PC-9 (cell line): ENCODE data around the gene ARHGAP26. TPM values are rescaled to one million over a fixed set of nuclear protein-coding genes. Genes with fewer than 3 reads are reported as not detected.

ENCODE experiments used
- BruUV-seq: library from RNA; stranded (reverse); fragments of 400-500 nt; replicated peaks from 2 replicates; lab custom pipeline; 2021; lab: Mats Ljungman, UMichigan
- CTCF ChIA-PET: fragments of 300-600 bp; sonication (Branson Sonifier 250); formaldehyde crosslinking; loops from one replicate; lab custom pipeline; 2022; ENCODE audit warnings: antibody characterized with exemption; lab: Charles Lee
- POLR2A ChIA-PET: fragments of 300-600 bp; sonication (Branson Sonifier 250); formaldehyde crosslinking; loops from one replicate; lab custom pipeline; 2022; ENCODE audit warnings: antibody characterized with exemption; ENCODE audit not compliant: unreplicated experiment; lab: Charles Lee
- DNase-seq, 2 experiments: peaks; one replicate each; pipeline versions ENCODE4 v3.0.0 to v3.0.0-alpha.2; 2015 to 2022; ENCODE audit warnings: mixed read lengths in 1 of 2
- H2AFZ ChIP-seq: fragments of 200-600 bp; sonication (generic); 2 replicates; pipeline ENCODE4 v1.8.1; 2017; ENCODE audit warnings: antibody characterized with exemption
- H3F3A ChIP-seq: fragments of 200-600 bp; sonication (generic); 2 replicates; pipeline ENCODE4 v1.8.1; 2017; ENCODE audit warnings: antibody characterized with exemption, mild to moderate bottlenecking, low read depth; ENCODE audit not compliant: insufficient read depth
- H3K27ac ChIP-seq: fragments of 200-600 bp; sonication (generic); 2 replicates; pipeline ENCODE4 v1.6.1; 2016; ENCODE audit warnings: mixed run types
- H3K27me3 ChIP-seq: fragments of 200-600 bp; sonication (generic); 2 replicates; pipeline ENCODE4 v1.6.1; 2016; ENCODE audit warnings: low read depth, mixed run types; ENCODE audit not compliant: insufficient read depth
- H3K36me3 ChIP-seq: fragments of 200-600 bp; sonication (generic); 2 replicates; pipeline ENCODE4 v1.6.1; 2016; ENCODE audit warnings: low read depth, mixed run types
- H3K4me1 ChIP-seq: fragments of 200-600 bp; sonication (generic); replicated peaks from 2 replicates; pipeline ENCODE4 v1.6.1; 2016; ENCODE audit warnings: mixed run types; ENCODE audit not compliant: insufficient read depth
- H3K4me2 ChIP-seq: fragments of 200-600 bp; sonication (generic); 2 replicates; pipeline ENCODE4 v1.6.1; 2017; ENCODE audit warnings: mixed run types
- H3K4me3 ChIP-seq: fragments of 200-600 bp; sonication (generic); 2 replicates; pipeline ENCODE4 v1.6.1; 2016; ENCODE audit warnings: mixed run types
- H3K79me2 ChIP-seq: fragments of 200-600 bp; sonication (generic); 2 replicates; pipeline ENCODE4 v1.6.1; 2017; ENCODE audit warnings: low read depth, mixed run types
- H3K9me2 ChIP-seq: fragments of 200-600 bp; sonication (generic); 2 replicates; pipeline ENCODE4 v1.8.1; 2017; ENCODE audit warnings: mild to moderate bottlenecking; ENCODE audit not compliant: insufficient read depth
- H3K9me3 ChIP-seq: fragments of 200-600 bp; sonication (generic); 2 replicates; pipeline ENCODE4 v1.8.1; 2016; ENCODE audit warnings: low read depth; ENCODE audit not compliant: insufficient read depth
- H4K20me1 ChIP-seq: fragments of 200-600 bp; sonication (generic); 2 replicates; pipeline ENCODE4 v1.8.1; 2017; ENCODE audit not compliant: insufficient read depth
- EZH2 ChIP-seq: fragments of 200-600 bp; sonication (generic); IDR thresholded peaks from 2 replicates; pipeline ENCODE4 v1.8.0; 2017; ENCODE audit warnings: antibody characterized with exemption, low read depth
- intact Hi-C: fragments of 100-400 bp; cut with micrococcal nuclease; formaldehyde crosslinking; loops from one replicate; pipeline ENCODE4 v1.10.0; 2022; ENCODE audit not compliant: unreplicated experiment
- total RNA-seq: library from RNA; stranded (reverse); gene quantifications from 2 replicates; pipeline ENCODE4 v1.2.3, GENCODE V29; 2021
- TF ChIP-seq, protein P1 (sequence below): fragments of 200-600 bp; sonication (generic); conservative IDR thresholded peaks from 2 replicates; pipeline ENCODE4 v1.6.1; 2017; ENCODE audit warnings: mixed run types, antibody characterized with exemption, mild to moderate bottlenecking, moderate library complexity

Gene ARHGAP26
- total RNA-seq, 1 experiment from 2014 or later: 29.7 TPM

DNA sequence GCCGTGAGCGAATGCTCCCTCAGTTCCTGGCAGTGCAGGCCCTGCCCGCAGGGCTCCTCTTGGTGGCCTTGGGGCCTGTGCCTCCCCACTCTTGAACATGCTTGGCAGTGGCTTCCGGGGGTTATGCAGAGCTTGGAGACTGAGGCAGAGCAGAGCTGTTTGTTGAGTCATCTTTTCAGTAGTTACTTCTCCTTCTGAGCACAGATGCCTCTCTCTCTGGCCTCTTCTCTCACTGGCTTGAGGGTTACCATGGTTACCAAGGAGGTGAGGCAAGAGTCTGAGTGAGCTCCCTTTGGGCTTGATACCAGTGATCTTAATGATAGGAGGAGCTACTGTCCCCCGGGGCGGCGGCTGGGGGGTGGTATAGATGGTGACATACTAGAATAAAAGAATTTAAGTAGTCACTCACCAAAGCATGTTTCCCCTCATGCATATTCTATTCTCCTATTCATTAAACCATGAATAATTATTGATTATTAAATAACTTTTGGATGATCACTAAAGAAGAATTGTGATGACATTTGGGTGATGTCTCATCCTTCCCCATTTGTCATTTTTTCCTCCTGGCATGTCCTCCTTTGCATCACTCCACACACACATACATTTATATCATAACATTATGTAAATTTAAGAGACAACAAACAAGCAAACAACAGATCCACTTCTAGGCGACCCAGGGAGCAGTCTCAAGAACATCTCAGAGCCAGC lies 111.1 kb downstream of the ARHGAP26 start:
- Histone ChIP-seq H3F3A (peaks cover 10% of the 10 kb centered on the region; the same call in 1 of the 2 replicates), H3K27me3 (no peaks in the 10 kb centered on the region), H3K9me2 (no peaks in the 10 kb centered on the region), H3K4me1 (peaks cover 13% of the 10 kb centered on the region), H3K27ac (no peak overlapping the region), H2AFZ (no peak overlapping the region), H3K79me2 (no peaks in the 10 kb centered on the region), H4K20me1 (no peaks in the 10 kb centered on the region), H3K4me3 (no peak overlapping the region), H3K4me2 (no peak overlapping the region), H3K9me3 (no peaks in the 10 kb centered on the region), H3K36me3 (no peaks in the 10 kb centered on the region)
- intact Hi-C loops: loop anchor here (2.0 to 10.0 kb wide), 3 partner anchors 270 to 1304 kb away; no protein-coding TSS in a partner anchor
- ChIA-PET CTCF (interaction anchor here (0.8 to 1.9 kb wide), 7 partner anchors 20 to 226 kb away, joined by 3 to 9 read pairs (median 6); no protein-coding TSS in a partner anchor), POLR2A (no interaction called here)
- BruUV-seq: no TSS peak
- TF ChIP-seq, protein P1, sequence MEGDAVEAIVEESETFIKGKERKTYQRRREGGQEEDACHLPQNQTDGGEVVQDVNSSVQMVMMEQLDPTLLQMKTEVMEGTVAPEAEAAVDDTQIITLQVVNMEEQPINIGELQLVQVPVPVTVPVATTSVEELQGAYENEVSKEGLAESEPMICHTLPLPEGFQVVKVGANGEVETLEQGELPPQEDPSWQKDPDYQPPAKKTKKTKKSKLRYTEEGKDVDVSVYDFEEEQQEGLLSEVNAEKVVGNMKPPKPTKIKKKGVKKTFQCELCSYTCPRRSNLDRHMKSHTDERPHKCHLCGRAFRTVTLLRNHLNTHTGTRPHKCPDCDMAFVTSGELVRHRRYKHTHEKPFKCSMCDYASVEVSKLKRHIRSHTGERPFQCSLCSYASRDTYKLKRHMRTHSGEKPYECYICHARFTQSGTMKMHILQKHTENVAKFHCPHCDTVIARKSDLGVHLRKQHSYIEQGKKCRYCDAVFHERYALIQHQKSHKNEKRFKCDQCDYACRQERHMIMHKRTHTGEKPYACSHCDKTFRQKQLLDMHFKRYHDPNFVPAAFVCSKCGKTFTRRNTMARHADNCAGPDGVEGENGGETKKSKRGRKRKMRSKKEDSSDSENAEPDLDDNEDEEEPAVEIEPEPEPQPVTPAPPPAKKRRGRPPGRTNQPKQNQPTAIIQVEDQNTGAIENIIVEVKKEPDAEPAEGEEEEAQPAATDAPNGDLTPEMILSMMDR: no peak
- TF ChIP-seq EZH2: no peak
- no peak for DNase-seq

DNA sequence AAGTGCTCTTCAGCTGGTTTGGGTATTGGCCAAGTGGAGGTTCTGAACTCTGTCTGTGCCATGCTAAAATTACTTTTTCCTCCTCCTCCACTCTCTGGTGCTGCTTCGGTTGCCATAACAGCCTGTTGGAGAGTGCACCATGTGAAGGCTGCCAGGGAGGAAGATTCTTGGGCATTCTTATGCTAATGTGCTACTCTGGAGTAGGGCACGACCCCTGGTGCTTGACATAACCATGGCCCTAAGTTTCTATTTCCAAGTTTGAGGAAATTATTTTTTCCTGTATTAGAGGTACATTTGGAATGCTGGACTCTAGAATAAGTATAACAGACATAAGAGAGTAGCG lies 111.6 kb downstream of the ARHGAP26 start:
- TF ChIP-seq EZH2: no peak
- TF ChIP-seq, protein P1: no peak
- H3K27ac ChIP-seq: no peak overlapping the region

GRCh38 chr5:142883025-142883424 lies 112.8 kb downstream of the ARHGAP26 start:
- POLR2A ChIA-PET: no interaction called here
- H3K4me2 ChIP-seq: no peak overlapping the region

More for the DNA sequence above, 111.6 kb downstream of the ARHGAP26 start:
- no peak overlapping the region for H2AFZ ChIP-seq
- BruUV-seq: no TSS peak
- POLR2A ChIA-PET: no interaction called here
- no peak for DNase-seq
- no peaks in the 10 kb centered on the region for H4K20me1 ChIP-seq
- H3K79me2 ChIP-seq: no peaks in the 10 kb centered on the region
- H3K36me3 ChIP-seq: no peaks in the 10 kb centered on the region
- intact Hi-C loops: loop anchor here (2.0 to 10.0 kb wide), 3 partner anchors 271 to 1303 kb away; no protein-coding TSS in a partner anchor
- no peaks in the 10 kb centered on the region for H3K27me3 ChIP-seq
- peaks cover 10% of the 10 kb centered on the region; the same call in 1 of the 2 replicates for H3F3A ChIP-seq
- no peak overlapping the region for H3K4me2 ChIP-seq
- CTCF ChIA-PET: interaction anchor here (1.9 kb wide), 1 partner anchor 164 kb away, joined by 8 read pairs; no protein-coding TSS in a partner anchor
- H3K4me3 ChIP-seq: no peak overlapping the region
- H3K9me2 ChIP-seq: no peaks in the 10 kb centered on the region
- no peaks in the 10 kb centered on the region for H3K9me3 ChIP-seq
- H3K4me1 ChIP-seq: peaks cover 18% of the 10 kb centered on the region

More at GRCh38 chr5:142883025-142883424, 112.8 kb downstream of the ARHGAP26 start:
- H4K20me1 ChIP-seq: no peaks in the 10 kb centered on the region
- peaks cover 10% of the 10 kb centered on the region; the same call in 1 of the 2 replicates for H3F3A ChIP-seq
- no TSS peak for BruUV-seq
- H3K9me3 ChIP-seq: no peaks in the 10 kb centered on the region
- H3K4me1 ChIP-seq: peaks cover 28% of the 10 kb centered on the region
- H3K4me3 ChIP-seq: no peak overlapping the region
- H3K79me2 ChIP-seq: no peaks in the 10 kb centered on the region
- TF ChIP-seq, protein P1: no peak
- no peak for TF ChIP-seq EZH2
- no peak overlapping the region for H2AFZ ChIP-seq
- no peaks in the 10 kb centered on the region for H3K36me3 ChIP-seq
- H3K27ac ChIP-seq: no peak overlapping the region
- H3K9me2 ChIP-seq: no peaks in the 10 kb centered on the region
- intact Hi-C loops: loop anchor here (10.0 kb wide), 2 partner anchors 728 to 1302 kb away; no protein-coding TSS in a partner anchor
- no peak for DNase-seq
- no peaks in the 10 kb centered on the region for H3K27me3 ChIP-seq
- CTCF ChIA-PET: interaction anchor here (1.9 kb wide), 1 partner anchor 165 kb away, joined by 8 read pairs; no protein-coding TSS in a partner anchor
